H1 (cell line): ENCODE data around the gene ZNF649. TPM values are rescaled to one million over a fixed set of nuclear protein-coding genes. Genes with fewer than 3 reads are reported as not detected.

Experiments used
- CTCF ChIA-PET: fragments of 300-600 bp; sonication (Branson Sonifier 250); formaldehyde crosslinking; loops from one replicate; lab custom pipeline; 2021; ENCODE audit not compliant: partially characterized antibody; lab: Charles Lee
- POLR2A ChIA-PET: fragments of 300-600 bp; sonication (Branson Sonifier 250); formaldehyde crosslinking; loops from one replicate; lab custom pipeline; 2021; ENCODE audit warnings: inconsistent platforms; ENCODE audit not compliant: partially characterized antibody; lab: Charles Lee
- DNase-seq, 2 experiments: peaks; one replicate each; pipeline versions ENCODE4 v3.0.0 to v3.0.0-alpha.2; 2010 to 2022; ENCODE audit warnings: low spot score in 2 of 2, low read depth in 1 of 2, mixed read lengths in 1 of 2
- FAIRE-seq: peaks from 2 replicates; lab custom pipeline; 2011; peaks lifted over from hg19 to GRCh38; lab: Jason Lieb, UNC
- H2AFZ ChIP-seq: 2 replicates; pipeline ENCODE4 v1.8.1; 2012; ENCODE audit warnings: low read length, inconsistent platforms
- H2AK5ac ChIP-seq: 2 replicates; pipeline ENCODE4 v1.6.1; 2013; ENCODE audit warnings: low read depth, low read length
- H2BK120ac ChIP-seq: replicated peaks from 2 replicates; pipeline ENCODE3; 2013; ENCODE audit warnings: low read depth, low read length, inconsistent platforms
- H2BK12ac ChIP-seq: 2 replicates; pipeline ENCODE4 v1.6.1; 2013; ENCODE audit warnings: low read depth, low read length
- H2BK15ac ChIP-seq: 2 replicates; pipeline ENCODE4 v1.6.1; 2013; ENCODE audit warnings: low read length
- H2BK20ac ChIP-seq: 2 replicates; pipeline ENCODE4 v1.6.1; 2013; ENCODE audit warnings: low read length
- H2BK5ac ChIP-seq: 2 replicates; pipeline ENCODE4 v1.6.1; 2013; ENCODE audit warnings: low read depth, low read length
- H3K14ac ChIP-seq: 2 replicates; pipeline ENCODE4 v1.6.1; 2013; ENCODE audit warnings: inconsistent platforms; ENCODE audit not compliant: insufficient read length
- H3K18ac ChIP-seq: 2 replicates; pipeline ENCODE4 v1.6.1; 2013; ENCODE audit warnings: low read length; ENCODE audit errors: extremely low read depth
- H3K23ac ChIP-seq: 2 replicates; pipeline ENCODE4 v1.6.1; 2013; ENCODE audit warnings: inconsistent platforms; ENCODE audit not compliant: insufficient read length
- H3K23me2 ChIP-seq: 2 replicates; pipeline ENCODE4 v1.6.1; 2013; ENCODE audit warnings: low read depth, low read length
- H3K27ac ChIP-seq: 2 replicates; pipeline ENCODE4 v1.6.1; 2011; ENCODE audit warnings: low read depth, low read length, inconsistent platforms
- H3K27me3 ChIP-seq, 4 experiments: replicated peaks in 1 of 4; 1 replicate in 1 of 4; 2 replicates in 3 of 4; pipeline versions ENCODE4 v1.6.1 to v1.8.1; 2011 to 2013; ENCODE audit warnings: low read length in 3 of 4, mild to moderate bottlenecking in 3 of 4, inconsistent platforms in 2 of 4, mixed read lengths in 2 of 4, moderate library complexity in 1 of 4; ENCODE audit not compliant: control insufficient read depth in 3 of 4, insufficient read depth in 3 of 4; ENCODE audit errors: extremely low read depth in 1 of 4
- H3K36me3 ChIP-seq, 4 experiments: 2 replicates each; pipeline versions ENCODE4 v1.6.1 to v1.8.1; 2011 to 2013; ENCODE audit warnings: mild to moderate bottlenecking in 4 of 4, low read length in 3 of 4, moderate library complexity in 2 of 4, control low read depth in 1 of 4, inconsistent platforms in 1 of 4; ENCODE audit not compliant: insufficient read depth in 4 of 4, control insufficient read depth in 2 of 4
- H3K4ac ChIP-seq: replicated peaks from 2 replicates; pipeline ENCODE3; 2013; ENCODE audit warnings: low read length, low read depth, mixed read lengths, inconsistent platforms; ENCODE audit not compliant: insufficient read length
- H3K4me1 ChIP-seq, 4 experiments: replicated peaks in 1 of 4; 1 replicate in 1 of 4; 2 replicates in 3 of 4; pipeline versions ENCODE4 v1.6.1 to v1.8.1; 2011 to 2013; ENCODE audit warnings: low read length in 3 of 4, inconsistent platforms in 2 of 4, mixed read lengths in 1 of 4; ENCODE audit not compliant: insufficient read depth in 4 of 4, control insufficient read depth in 3 of 4
- H3K4me2 ChIP-seq, 2 experiments: 2 replicates each; pipeline versions ENCODE4 v1.6.1 to v1.8.1; 2011 to 2013; ENCODE audit warnings: low read depth in 2 of 2, low read length in 2 of 2, control low read depth in 1 of 2, inconsistent platforms in 1 of 2, mild to moderate bottlenecking in 1 of 2; ENCODE audit not compliant: insufficient read depth in 1 of 2
- H3K4me3 ChIP-seq, 4 experiments: fragments of 200-600, 300-600 bp in 1 of 4; sonication (generic), shearing (Covaris generic), sonication (Bioruptor Twin) in 1 of 4; 2 replicates each; pipeline versions ENCODE4 v1.5.1 to v1.8.1; 2011 to 2016; ENCODE audit warnings: low read length in 4 of 4, low read depth in 3 of 4, control low read depth in 2 of 4, inconsistent platforms in 2 of 4, mild to moderate bottlenecking in 2 of 4, mixed read lengths in 1 of 4, moderate library complexity in 1 of 4; ENCODE audit not compliant: insufficient read depth in 2 of 4; ENCODE audit errors: extremely low read depth in 1 of 4
- H3K56ac ChIP-seq: replicated peaks from 2 replicates; pipeline ENCODE3; 2013; ENCODE audit warnings: low read depth, mild to moderate bottlenecking, mixed read lengths, low read length, inconsistent platforms; ENCODE audit not compliant: insufficient read length
- H3K79me1 ChIP-seq: 2 replicates; pipeline ENCODE4 v1.6.1; 2013; ENCODE audit warnings: low read depth, low read length, control low read depth
- H3K79me2 ChIP-seq, 2 experiments: 2 replicates each; pipeline versions ENCODE4 v1.6.1 to v1.8.1; 2012 to 2013; ENCODE audit warnings: low read length in 2 of 2, mild to moderate bottlenecking in 2 of 2, inconsistent platforms in 1 of 2; ENCODE audit not compliant: insufficient read depth in 2 of 2, control insufficient read depth in 1 of 2
- H3K9ac ChIP-seq, 4 experiments: replicated peaks in 1 of 4; 1 replicate in 1 of 4; 2 replicates in 3 of 4; pipeline versions ENCODE4 v1.6.1 to v1.8.1; 2011 to 2013; ENCODE audit warnings: low read depth in 3 of 4, low read length in 3 of 4, control low read depth in 2 of 4, mild to moderate bottlenecking in 2 of 4, moderate library complexity in 2 of 4, inconsistent platforms in 1 of 4; ENCODE audit errors: extremely low read depth in 1 of 4
- H3K9me3 ChIP-seq, 2 experiments: 2 replicates each; pipeline versions ENCODE4 v1.6.1 to v1.8.1; 2012 to 2013; ENCODE audit warnings: mild to moderate bottlenecking in 2 of 2, moderate library complexity in 2 of 2, control low read depth in 1 of 2, inconsistent platforms in 1 of 2, low read depth in 1 of 2, low read length in 1 of 2, mixed read lengths in 1 of 2; ENCODE audit not compliant: insufficient read depth in 2 of 2
- H4K20me1 ChIP-seq, 2 experiments: replicated peaks in 1 of 2; 2 replicates each; pipeline versions ENCODE3 to v1.8.1; 2011 to 2013; ENCODE audit warnings: inconsistent platforms in 2 of 2, low read length in 2 of 2, mild to moderate bottlenecking in 1 of 2; ENCODE audit not compliant: insufficient read depth in 2 of 2, control insufficient read depth in 1 of 2
- H4K5ac ChIP-seq: 2 replicates; pipeline ENCODE4 v1.6.1; 2013; ENCODE audit warnings: low read length, low read depth, mixed read lengths, inconsistent platforms; ENCODE audit not compliant: insufficient read length
- H4K8ac ChIP-seq: 2 replicates; pipeline ENCODE4 v1.8.0; 2013; ENCODE audit warnings: mild to moderate bottlenecking, moderate library complexity, low read length, inconsistent platforms; ENCODE audit not compliant: insufficient read depth; ENCODE audit errors: extremely low read depth
- H4K91ac ChIP-seq: replicated peaks from 2 replicates; pipeline ENCODE3; 2013; ENCODE audit warnings: low read length, mixed read lengths, inconsistent platforms; ENCODE audit not compliant: insufficient read length
- GTF2F1 ChIP-seq: IDR thresholded peaks from 2 replicates; pipeline ENCODE4 v1.6.1; 2012; ENCODE audit warnings: low read depth, low read length, improper control_type of control experiment, borderline replicate concordance
- HDAC2 ChIP-seq, 2 experiments: fragments of 300-600 bp in 1 of 2; sonication (generic) in 1 of 2; IDR thresholded peaks; 2 replicates each; pipeline ENCODE4 v1.6.1; 2011 to 2012; ENCODE audit warnings: low read depth in 2 of 2, low read length in 2 of 2, mild to moderate bottlenecking in 2 of 2, moderate library complexity in 2 of 2, borderline replicate concordance in 1 of 2, inconsistent platforms in 1 of 2
- KDM5A ChIP-seq: fragments of 200-600 bp; IDR thresholded peaks from 2 replicates; pipeline ENCODE4 v1.7.1; 2012; ENCODE audit warnings: mild to moderate bottlenecking, low read length, inconsistent platforms, mixed read lengths
- ZNF274 ChIP-seq: IDR thresholded peaks from 2 replicates; pipeline ENCODE4 v1.7.0; 2012; ENCODE audit warnings: low read length, borderline replicate concordance; ENCODE audit errors: extremely low read depth
- WGBS, 2 experiments: shearing (Covaris generic) in 1 of 2; methylation state at CpG; one replicate each; pipeline versions ENCODE4 v1.1.6 to v1.1.7; 2013 to 2015; ENCODE audit warnings: low lambda C conversion rate in 2 of 2, mixed read lengths in 2 of 2, inconsistent platforms in 1 of 2, low coverage in 1 of 2, missing lambda C conversion rate in 1 of 2; ENCODE audit not compliant: insufficient replicate concordance in 2 of 2, insufficient coverage in 1 of 2, insufficient read length in 1 of 2; ENCODE audit errors: extremely low coverage in 1 of 2, missing lambda C conversion rate in 1 of 2; 5-methylcytosine and 5-hydroxymethylcytosine counted together
- polyA plus RNA-seq, 7 experiments: library from polyadenylated mRNA; depleted of rRNA in 3 of 7; stranded (reverse) in 5 of 7; unstranded in 2 of 7; fragments of >200 nt in 5 of 7; fragments of 200-250 nt in 2 of 7; gene quantifications; 1 replicate in 5 of 7; 2 replicates in 1 of 7; 4 replicates in 1 of 7; pipeline versions ENCODE4 v1.2.1 to v1.2.3, GENCODE V29; 2011 to 2013; ENCODE audit warnings: missing spikeins in 2 of 7, mixed read lengths in 2 of 7
- total RNA-seq: library from RNA; stranded (reverse); fragmentation: NEBNext Ultra II Directional; extraction: Animal tissue kit (Norgen Biotek cat#: 25700); gene quantifications from 2 replicates; pipeline ENCODE4 v1.2.1, GENCODE V29; 2021

ZNF649 gene
- total and polyA plus RNA-seq, 2 of the 8 experiments (the other 6 are each of a cell fraction or from before 2014, with no cell fraction given) = 24.7 to 51.7 TPM

- Histone ChIP-seq H3K23ac (no peak overlapping the region), H3K4me2 (no peak overlapping the region), H2BK12ac (no peak overlapping the region), H3K79me1 (no peaks in the 10 kb centered on the region), H4K20me1 (no peaks in the 10 kb centered on the region), H3K14ac (no peak overlapping the region), H4K8ac (no peak overlapping the region), H4K91ac (no peak overlapping the region), H2BK20ac (no peak overlapping the region), H3K27me3 (no peaks in the 10 kb centered on the region), H3K36me3 (peaks cover 36 to 69% (median 61%) of the 10 kb centered on the region in 4 experiments), H2BK15ac (no peak overlapping the region), H2BK5ac (no peak overlapping the region), H3K56ac (no peak overlapping the region), H3K4me3 (peak overlapping the region in 1 of 4 experiments; percentile 12; a peak in 1 of 8 replicates), H3K18ac (no peak overlapping the region), H3K23me2 (no peaks in the 10 kb centered on the region), H3K9ac (no peak overlapping the region), H2AFZ (no peak overlapping the region), H3K4ac (no peak overlapping the region), H3K79me2 (no peaks in the 10 kb centered on the region), H3K27ac (no peak overlapping the region), H3K9me3 (peaks cover 89 to 95% of the 10 kb centered on the region in 2 experiments), H2AK5ac (no peak overlapping the region), H2BK120ac (no peak overlapping the region), H3K4me1 (no peaks in the 10 kb centered on the region), H4K5ac (no peak overlapping the region)
- ChIA-PET POLR2A (interaction anchor here (1.1 to 1.5 kb wide), 5 partner anchors 17 to 82 kb away, joined by 3 to 4 read pairs (median 3); no protein-coding TSS in a partner anchor), CTCF (no interaction called here)
- no peak for DNase-seq
- WGBS, 2 experiments = 94% methylated on average over 7 of the region's 7 CpGs; no CpG with 5 or more reads in 1 of the 2 experiments
- no peak for FAIRE-seq
- TF ChIP-seq KDM5A = no peak
- TF ChIP-seq HDAC2 (IDR thresholded peaks at IDR 0.05; ENCODE audit: borderline replicate concordance in 1 of 2, low read depth in 2 of 2, low read length in 2 of 2) = no peak
- peak; percentile 66 for TF ChIP-seq GTF2F1
- TF ChIP-seq ZNF274 = peak; percentile 86
These were observed 40.2 kb upstream of the ZNF649 start for GRCh38 chr19:51944798-51945552.
